Heart left ventricle (tissue), 16 donors: ENCODE data around the gene F12. TPM values are rescaled to one million over a fixed set of nuclear protein-coding genes. Genes with fewer than 3 reads are reported as not detected.

Source experiments
- ATAC-seq, 4 donors: fragments of 200-7000 bp; cut with Tn5 transposase; one replicate each; pipeline ENCODE4 v1.9.1; 2020 to 2022; ENCODE audit warnings: moderate library complexity in 4 of 4, mild to moderate bottlenecking in 3 of 4, moderate number of reproducible peaks in 1 of 4
- DNase-seq, 5 donors: peaks; one replicate each; pipeline ENCODE4 v3.0.0-alpha.2; 2020
- H3K27ac ChIP-seq, 12 donors: fragments of 200-600 bp; sonication (generic) in 4 of 12; one replicate each; pipeline versions ENCODE4 v1.5.0 to v1.8.0; 2016 to 2022; ENCODE audit warnings: mild to moderate bottlenecking in 2 of 12
- H3K27me3 ChIP-seq, 9 donors: fragments of 200-600 bp; sonication (generic) in 2 of 9; one replicate each; pipeline versions ENCODE4 v1.5.1 to v1.8.0; 2016 to 2022; ENCODE audit warnings: mild to moderate bottlenecking in 3 of 9
- H3K36me3 ChIP-seq, 9 donors: fragments of 200-600 bp; sonication (generic) in 2 of 9; one replicate each; pipeline versions ENCODE4 v1.5.0 to v1.8.0; 2018 to 2022; ENCODE audit warnings: mild to moderate bottlenecking in 2 of 9
- H3K4me1 ChIP-seq, 12 donors: fragments of 200-600 bp; sonication (generic) in 4 of 12; one replicate each; pipeline versions ENCODE4 v1.5.0 to v1.8.0; 2016 to 2022; ENCODE audit warnings: mild to moderate bottlenecking in 3 of 12
- H3K4me3 ChIP-seq, 12 donors: fragments of 200-600 bp; sonication (generic) in 4 of 12; one replicate each; pipeline versions ENCODE4 v1.5.0 to v1.8.0; 2017 to 2022; ENCODE audit warnings: mild to moderate bottlenecking in 9 of 12, moderate library complexity in 4 of 12
- H3K9me3 ChIP-seq, 12 donors: fragments of 200-600 bp; sonication (generic) in 4 of 12; one replicate each; pipeline versions ENCODE4 v1.5.0 to v1.8.0; 2016 to 2022; ENCODE audit warnings: mild to moderate bottlenecking in 1 of 12
- POLR2A ChIP-seq, 2 donors: fragments of 450-650 bp; IDR thresholded peaks; one replicate each; pipeline ENCODE4 v1.6.1; 2017; ENCODE audit warnings: antibody characterized with exemption in 2 of 2, mild to moderate bottlenecking in 2 of 2, moderate library complexity in 2 of 2
- WGBS, 4 donors: extraction: QIAGEN DNeasy Blood & Tissue Kit in 2 of 4; methylation state at CpG; one replicate each; pipeline versions ENCODE4 v1.1.5 to v1.1.7; 2013 to 2018; 5-methylcytosine and 5-hydroxymethylcytosine counted together
- intact Hi-C, 10 donors: fragments of 100-400 bp; cut with DNase I; formaldehyde crosslinking; loops; one replicate each; pipeline versions ENCODE4 v1.11.1 to v1.14.2; 2022
- polyA plus RNA-seq, 2 donors: library from polyadenylated mRNA; stranded (reverse); fragments of 200-250 nt; gene quantifications; one replicate each; pipeline ENCODE4 v1.2.3, GENCODE V29; 2013
- total RNA-seq, 9 donors: library from RNA; depleted of rRNA in 2 of 9; stranded (reverse); fragments of >200 nt in 2 of 9; fragmentation: NEBNext Ultra II Directional in 3 of 9; extraction: Animal tissue kit (Norgen Biotek cat#: 25700) in 3 of 9; gene quantifications; one replicate each; pipeline versions ENCODE4 v1.1.0 to v1.2.4, GENCODE V29; 2016 to 2023
- TF ChIP-seq, protein P1 (sequence below), 12 donors: fragments of 200-600 bp; sonication (generic) in 4 of 12; IDR thresholded peaks; one replicate each; pipeline versions ENCODE4 v1.5.0 to v1.8.0; 2018 to 2022; ENCODE audit warnings: antibody characterized with exemption in 12 of 12, mild to moderate bottlenecking in 5 of 12
- donor health status: ischemic (EF 13 %, LVEDD 7.1; RV severe dilation, severe dysfunction).
- donor health status: healthy with polysubstance abuse.
- donor health status: DM: no; HTN: yes; CAD: no.
- donor health status: DM: no; HTN: no; CAD: no.
- donor health status: ischemic (EF 25% LVEDD 6.9; RV normal size, moderate dysfunction).
- donor health status: ischemic (EF 25% LVEDD 5.7; RV mildly dilated, moderate dysfunction).
- donor health status: healthy.
- donor health status: DM: yes; HTN: yes; CAD: no.
- donor health status: ischemic (EF 35%, LVEDD 5.7; RV mildly dilated, moderate dysfunction).
- donor health status: nonischemic (EF 11% LVEDD 7.7; RV severe dilation, severe dysfunction).
- donor health status: DM: yes; HTN: yes; CAD: no.
- donor health status: PGD.
- donor health status: ischemic (EF 29% LVEDD 5.4; RV normal size, mild dysfunction).
- donor health status: nonischemic (EF 23%, LVEDD 6.1; RV moderate dilation, normal function).

The F12 gene
- total and polyA plus RNA-seq, 11 donors: 0.29 to 0.56 TPM; not detected in 9

DNA sequence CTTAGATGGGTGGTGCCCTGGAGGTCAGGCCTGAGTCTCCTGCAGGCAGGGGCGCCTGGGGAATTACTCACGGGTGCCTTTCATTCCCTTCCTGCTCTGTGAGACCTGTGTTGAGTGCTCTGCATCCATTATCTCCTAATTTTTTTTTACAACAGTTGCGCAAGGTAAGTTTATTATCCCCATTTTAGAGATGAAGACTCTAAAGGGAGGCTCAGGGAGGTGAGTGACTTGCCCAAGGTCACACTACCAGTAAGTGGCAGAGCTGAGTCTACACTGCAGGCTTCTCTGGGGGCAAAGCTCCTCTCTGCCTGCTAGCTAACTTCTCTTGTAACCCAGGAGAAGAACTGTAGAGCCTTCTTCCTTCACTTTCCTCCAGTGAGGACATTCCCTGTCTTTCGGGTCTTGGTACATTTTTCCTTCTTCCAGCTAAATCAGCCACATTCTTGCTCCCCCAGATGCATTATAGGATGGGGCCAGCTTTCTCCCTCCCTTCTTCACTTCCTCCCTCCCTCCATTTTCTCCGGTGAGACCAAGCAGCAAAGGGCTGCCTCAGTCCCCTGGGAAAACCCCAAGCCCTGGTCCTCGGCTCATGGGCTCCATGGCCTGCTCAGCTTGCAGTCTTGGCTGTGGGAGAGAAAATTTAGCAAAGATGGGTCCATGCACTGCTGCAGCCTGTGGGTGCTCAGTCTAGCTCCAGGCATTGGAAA lies 39.0 kb upstream of the F12 start:
- Histone ChIP-seq H3K36me3 (no peaks in the 10 kb centered on the region), H3K4me1 (peaks cover 2 to 41% (median 21%) of the 10 kb centered on the region in 12 donors), H3K4me3 (no peak overlapping the region), H3K9me3 (no peaks in the 10 kb centered on the region), H3K27me3 (peaks cover 0 to 25% (median 3%) of the 10 kb centered on the region in 9 donors), H3K27ac (peak overlapping the region in 2 of 12 donors; percentile 4 to 30)
- ATAC-seq: no peak
- intact Hi-C loops: no loop called here
- DNase-seq: no peak
- TF ChIP-seq, protein P1, sequence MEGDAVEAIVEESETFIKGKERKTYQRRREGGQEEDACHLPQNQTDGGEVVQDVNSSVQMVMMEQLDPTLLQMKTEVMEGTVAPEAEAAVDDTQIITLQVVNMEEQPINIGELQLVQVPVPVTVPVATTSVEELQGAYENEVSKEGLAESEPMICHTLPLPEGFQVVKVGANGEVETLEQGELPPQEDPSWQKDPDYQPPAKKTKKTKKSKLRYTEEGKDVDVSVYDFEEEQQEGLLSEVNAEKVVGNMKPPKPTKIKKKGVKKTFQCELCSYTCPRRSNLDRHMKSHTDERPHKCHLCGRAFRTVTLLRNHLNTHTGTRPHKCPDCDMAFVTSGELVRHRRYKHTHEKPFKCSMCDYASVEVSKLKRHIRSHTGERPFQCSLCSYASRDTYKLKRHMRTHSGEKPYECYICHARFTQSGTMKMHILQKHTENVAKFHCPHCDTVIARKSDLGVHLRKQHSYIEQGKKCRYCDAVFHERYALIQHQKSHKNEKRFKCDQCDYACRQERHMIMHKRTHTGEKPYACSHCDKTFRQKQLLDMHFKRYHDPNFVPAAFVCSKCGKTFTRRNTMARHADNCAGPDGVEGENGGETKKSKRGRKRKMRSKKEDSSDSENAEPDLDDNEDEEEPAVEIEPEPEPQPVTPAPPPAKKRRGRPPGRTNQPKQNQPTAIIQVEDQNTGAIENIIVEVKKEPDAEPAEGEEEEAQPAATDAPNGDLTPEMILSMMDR (IDR thresholded peaks at IDR 0.05): no peak
- no peak for TF ChIP-seq POLR2A (IDR thresholded peaks at IDR 0.05)
- 67 to 80% (median 76%) methylated on average over 6 of the region's 6 CpGs for WGBS, 4 donors

GRCh38 chr5:177447611-177448243 lies 38.4 kb upstream of the F12 start:
- Histone ChIP-seq H3K36me3 (peaks cover 0 to 3% (median 0%) of the 10 kb centered on the region in 9 donors), H3K27me3 (peaks cover 0 to 21% (median 3%) of the 10 kb centered on the region in 9 donors), H3K4me1 (peaks cover 2 to 38% (median 21%) of the 10 kb centered on the region in 12 donors), H3K4me3 (peak overlapping the region in 8 of 12 donors; percentile 53 to 78 (median 62)), H3K27ac (peak overlapping the region in 2 of 12 donors; percentile 4 to 30), H3K9me3 (no peaks in the 10 kb centered on the region)
- ATAC-seq (peak; percentile 15 to 68 (median 63)), DNase-seq (peak; percentile 60 to 79 (median 71))
- TF ChIP-seq, protein P1 (IDR thresholded peaks at IDR 0.05): peak in 1 of 12 donors; percentile 7
- no peak for TF ChIP-seq POLR2A (IDR thresholded peaks at IDR 0.05)
- 7 to 13% (median 8%) methylated on average over 14 to 23 of the region's 23 CpGs for WGBS, 4 donors
- intact Hi-C loops: loop anchor here in 1 of 10 donors (2.0 kb wide), 1 partner anchor 43 kb away; no protein-coding TSS in a partner anchor

GRCh38 chr5:177447066-177447610 lies 37.8 kb upstream of the F12 start:
- DNase-seq: peak in 1 of 5 donors; percentile 65
- Histone ChIP-seq H3K27ac (peak overlapping the region in 2 of 12 donors; percentile 4 to 60), H3K27me3 (peaks cover 0 to 19% (median 3%) of the 10 kb centered on the region in 9 donors)

More at GRCh38 chr5:177447066-177447610, 37.8 kb upstream of the F12 start:
- Histone ChIP-seq H3K4me3 (peak overlapping the region; percentile 53 to 78 (median 62)), H3K36me3 (peaks cover 0 to 9% (median under 1%) of the 10 kb centered on the region in 9 donors), H3K9me3 (no peaks in the 10 kb centered on the region), H3K4me1 (peaks cover 2 to 38% (median 21%) of the 10 kb centered on the region in 12 donors)
- TF ChIP-seq POLR2A (IDR thresholded peaks at IDR 0.05): no peak
- TF ChIP-seq, protein P1 (IDR thresholded peaks at IDR 0.05): no peak
- 1 to 3% (median 2%) methylated on average over 8 to 51 of the region's 52 CpGs for WGBS, 4 donors
- peak in 2 of 4 donors; percentile 4 to 13 for ATAC-seq
- intact Hi-C loops: loop anchor here in 1 of 10 donors (2.0 kb wide), 1 partner anchor 42 kb away; no protein-coding TSS in a partner anchor
